Ascending aorta (tissue), 2 donors: ENCODE results near the gene TCF3. TPM values are rescaled to one million over a fixed set of nuclear protein-coding genes. Genes with fewer than 3 reads are reported as not detected.
"Not testable (repeated sequence)": the region's sequence is repeated elsewhere in the genome, so short reads cannot be mapped to it uniquely, and the experiment has no call there.

Experiments used
- DNase-seq, 2 donors: peaks; one replicate each; pipeline ENCODE4 v3.0.0-alpha.2; 2019; ENCODE audit warnings: low spot score in 2 of 2
- H3K27ac ChIP-seq, 2 donors: fragments of 200-600 bp; sonication (generic); one replicate each; pipeline ENCODE4 v1.5.1; 2016 to 2017; ENCODE audit warnings: mild to moderate bottlenecking in 1 of 2
- H3K27me3 ChIP-seq: fragments of 200-600 bp; sonication (generic); one replicate; pipeline ENCODE4 v1.5.1; 2017
- H3K36me3 ChIP-seq, 2 donors: fragments of 200-600 bp; sonication (generic); one replicate each; pipeline ENCODE4 v1.5.1; 2016
- H3K4me1 ChIP-seq, 2 donors: fragments of 200-600 bp; sonication (generic); one replicate each; pipeline ENCODE4 v1.5.1; 2016 to 2017; ENCODE audit warnings: mild to moderate bottlenecking in 1 of 2
- H3K4me3 ChIP-seq, 2 donors: fragments of 200-600 bp; sonication (generic); one replicate each; pipeline ENCODE4 v1.5.1; 2016 to 2017; ENCODE audit warnings: mild to moderate bottlenecking in 1 of 2
- H3K9me3 ChIP-seq, 2 donors: fragments of 200-600 bp; sonication (generic); one replicate each; pipeline ENCODE4 v1.5.1; 2016
- intact Hi-C: fragments of 100-400 bp; cut with DNase I; formaldehyde crosslinking; loops from one replicate; pipeline ENCODE4 v1.15.1; 2023
- total RNA-seq: library from RNA; depleted of rRNA; stranded (reverse); fragments of >200 nt; gene quantifications from one replicate; pipeline ENCODE4 v1.1.0, GENCODE V29; 2016
- TF ChIP-seq, protein P1 (sequence below), 3 experiments: fragments of 200-600 bp in 2 of 3; fragments of 450-650 bp in 1 of 3; sonication (generic) in 2 of 3; IDR thresholded peaks; one replicate each; pipeline ENCODE4 v1.5.1; 2016 to 2019; ENCODE audit warnings: antibody characterized with exemption in 3 of 3, mild to moderate bottlenecking in 1 of 3, moderate library complexity in 1 of 3

Gene TCF3
- 209 TPM for total RNA-seq

DNA sequence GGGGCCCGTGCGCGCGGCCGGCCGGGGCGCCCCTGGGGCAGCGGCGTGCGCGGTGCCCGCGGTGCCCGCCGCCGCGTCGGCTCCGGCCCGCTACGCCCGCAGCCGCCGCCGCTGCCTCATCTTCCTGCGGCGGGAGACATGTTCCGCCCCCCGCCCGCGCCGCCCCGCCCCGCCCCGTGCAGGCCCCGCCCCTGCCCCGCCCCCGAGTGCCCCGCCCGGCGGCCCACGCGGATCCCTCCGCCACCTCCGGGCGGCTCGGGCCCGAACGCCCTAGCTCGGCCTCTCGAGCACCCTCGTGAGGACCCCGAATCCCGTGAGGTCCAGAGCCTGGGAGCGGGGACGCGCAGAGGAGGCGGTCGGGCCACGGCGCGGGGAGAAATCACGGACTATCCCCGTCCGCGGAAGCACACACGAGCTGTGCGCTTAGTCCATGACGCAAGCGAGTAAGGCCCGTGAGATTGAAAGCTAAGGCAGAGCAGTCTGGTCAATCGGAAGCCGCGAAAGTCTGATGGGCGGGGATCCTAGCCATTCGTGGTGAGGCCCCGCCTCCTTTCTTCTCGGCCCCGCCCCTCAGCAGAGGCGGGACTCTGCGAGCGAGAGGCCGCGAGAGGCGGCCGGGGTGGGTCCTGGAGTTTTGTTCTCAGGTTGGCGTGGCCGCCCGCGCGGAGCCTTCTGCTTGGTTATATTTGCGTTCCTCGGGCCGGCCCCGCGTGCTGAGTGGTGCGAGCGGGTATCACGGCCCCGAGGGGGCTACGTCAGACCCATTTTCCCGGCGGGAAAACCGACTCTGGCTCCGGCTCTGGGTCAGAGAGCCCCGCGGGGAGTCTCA is at the start of gene TCF3:
Gene TCF3, minus strand, starts transcription at position 145 of the 829 bp plus-strand sequence. CDS start 2,367 bp downstream, outside the sequence.
- Histone ChIP-seq H3K36me3 (no peaks in the 10 kb centered on the region), H3K4me3 (peak within 1 kb of the TSS; percentile 87 to 98), H3K27me3 (no peaks in the 10 kb centered on the region), H3K4me1 (peaks cover 0 to 14% of the 10 kb centered on the region in 2 donors), H3K27ac (peak within 1 kb of the TSS; percentile 99 to 100), H3K9me3 (no peaks in the 10 kb centered on the region)
- intact Hi-C loops, result loop anchor here (1.0 kb wide), 4 partner anchors 47 to 160 kb away; partner anchors contain the start of genes ATP8B3, MBD3, MEX3D and UQCR11
- TF ChIP-seq, protein P1, sequence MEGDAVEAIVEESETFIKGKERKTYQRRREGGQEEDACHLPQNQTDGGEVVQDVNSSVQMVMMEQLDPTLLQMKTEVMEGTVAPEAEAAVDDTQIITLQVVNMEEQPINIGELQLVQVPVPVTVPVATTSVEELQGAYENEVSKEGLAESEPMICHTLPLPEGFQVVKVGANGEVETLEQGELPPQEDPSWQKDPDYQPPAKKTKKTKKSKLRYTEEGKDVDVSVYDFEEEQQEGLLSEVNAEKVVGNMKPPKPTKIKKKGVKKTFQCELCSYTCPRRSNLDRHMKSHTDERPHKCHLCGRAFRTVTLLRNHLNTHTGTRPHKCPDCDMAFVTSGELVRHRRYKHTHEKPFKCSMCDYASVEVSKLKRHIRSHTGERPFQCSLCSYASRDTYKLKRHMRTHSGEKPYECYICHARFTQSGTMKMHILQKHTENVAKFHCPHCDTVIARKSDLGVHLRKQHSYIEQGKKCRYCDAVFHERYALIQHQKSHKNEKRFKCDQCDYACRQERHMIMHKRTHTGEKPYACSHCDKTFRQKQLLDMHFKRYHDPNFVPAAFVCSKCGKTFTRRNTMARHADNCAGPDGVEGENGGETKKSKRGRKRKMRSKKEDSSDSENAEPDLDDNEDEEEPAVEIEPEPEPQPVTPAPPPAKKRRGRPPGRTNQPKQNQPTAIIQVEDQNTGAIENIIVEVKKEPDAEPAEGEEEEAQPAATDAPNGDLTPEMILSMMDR (IDR thresholded peaks at IDR 0.05), result no peak
- DNase-seq, result peak; percentile 92 to 99

DNA sequence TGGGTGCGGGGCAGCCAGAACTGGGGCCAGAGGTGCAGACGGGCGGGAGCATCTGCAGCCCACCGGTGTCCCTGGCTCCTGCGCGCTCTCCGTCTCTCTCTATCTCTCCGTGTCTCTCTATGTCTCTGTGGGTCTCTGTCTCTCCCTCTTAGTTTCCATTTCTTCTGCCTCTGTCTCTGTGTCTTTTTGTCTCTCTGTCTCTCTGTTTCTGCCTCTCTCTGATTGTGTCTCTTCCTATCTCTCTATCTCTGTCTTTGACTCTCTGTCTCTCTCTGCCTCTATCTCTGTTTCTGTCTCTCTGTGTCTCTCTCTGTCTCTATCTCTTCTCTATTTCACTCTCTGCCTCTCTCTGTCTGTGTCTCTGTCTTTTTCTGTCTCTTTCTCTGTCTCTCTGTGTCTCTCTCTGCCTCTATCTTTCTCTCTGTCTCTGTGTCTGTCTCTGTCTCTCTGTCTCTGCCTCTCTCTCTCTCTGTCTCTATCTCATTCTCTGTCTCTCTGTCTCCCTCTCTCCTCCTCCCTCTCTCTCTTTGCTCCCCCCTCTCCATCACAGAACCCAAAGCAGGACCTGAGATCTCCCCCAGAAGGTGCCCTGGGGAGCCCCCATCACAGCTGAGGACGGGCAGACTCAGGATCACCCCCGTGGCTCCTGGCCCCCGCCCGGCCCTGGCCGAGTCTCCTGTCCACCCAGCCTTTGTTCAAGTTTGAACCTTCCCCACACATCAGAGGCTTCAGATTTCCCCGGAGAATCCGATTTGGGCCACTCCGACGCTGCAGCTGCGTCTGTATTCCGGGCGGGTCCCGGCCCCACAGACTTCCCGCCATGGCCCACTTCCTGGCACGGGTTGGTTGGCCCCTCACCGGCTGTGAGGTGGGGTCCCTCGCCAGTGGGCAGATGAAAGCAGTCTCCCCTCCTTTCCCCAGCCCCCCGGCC is 48.6 kb upstream of the TCF3 start:
- H3K9me3 ChIP-seq, result no peaks in the 10 kb centered on the region
- H3K4me3 ChIP-seq, result no peak overlapping the region
- H3K27ac ChIP-seq, result no peak overlapping the region
- DNase-seq, result no peak
- peaks cover 8% of the 10 kb centered on the region for H3K27me3 ChIP-seq
- no peaks in the 10 kb centered on the region for H3K4me1 ChIP-seq
- intact Hi-C loops, result no loop called here
- TF ChIP-seq, protein P1 (IDR thresholded peaks at IDR 0.05), result no peak
- no peaks in the 10 kb centered on the region for H3K36me3 ChIP-seq

DNA sequence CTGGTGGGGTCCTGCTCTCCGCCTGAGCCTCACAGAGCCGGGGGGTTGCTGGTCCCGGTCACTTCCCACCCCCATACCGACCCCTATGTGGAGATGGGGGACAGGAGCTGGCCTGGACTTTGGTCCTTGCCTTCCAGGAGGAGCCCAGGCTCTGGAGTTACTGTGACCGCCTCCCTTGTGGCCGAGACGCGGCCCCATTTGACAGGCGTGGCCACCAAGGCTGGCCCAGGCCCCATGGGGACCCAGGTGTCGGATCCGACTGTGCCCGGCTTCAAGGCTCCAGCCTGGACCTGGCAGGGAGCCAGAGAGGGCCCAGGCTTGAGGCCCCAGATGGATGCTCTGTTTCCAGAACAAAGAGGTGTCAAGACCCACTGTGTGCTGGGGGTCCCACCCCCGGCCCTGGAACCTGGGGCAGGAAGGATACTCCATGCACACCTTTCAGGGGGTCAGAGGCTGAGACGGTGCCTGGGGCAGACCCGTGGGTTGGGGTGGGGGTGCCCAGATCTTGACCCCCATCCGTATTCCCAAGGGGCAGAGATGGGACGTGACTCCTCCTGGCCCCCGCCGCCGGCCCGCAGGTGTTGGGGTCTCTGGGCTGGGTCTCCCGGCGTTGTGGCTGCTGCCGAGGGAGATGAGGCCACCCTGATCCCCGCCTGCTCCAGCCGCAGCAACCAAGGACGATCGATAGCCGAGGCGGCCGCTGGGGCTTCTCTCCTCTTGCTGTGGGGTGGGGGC is 47.8 kb upstream of the TCF3 start:
- TF ChIP-seq, protein P1 (IDR thresholded peaks at IDR 0.05), result no peak
- peaks cover 8% of the 10 kb centered on the region for H3K27me3 ChIP-seq
- no peak overlapping the region for H3K4me3 ChIP-seq
- no peaks in the 10 kb centered on the region for H3K4me1 ChIP-seq
- no peaks in the 10 kb centered on the region for H3K9me3 ChIP-seq
- intact Hi-C loops, result no loop called here
- no peak overlapping the region for H3K27ac ChIP-seq
- H3K36me3 ChIP-seq, result no peaks in the 10 kb centered on the region
- DNase-seq, result no peak

DNA sequence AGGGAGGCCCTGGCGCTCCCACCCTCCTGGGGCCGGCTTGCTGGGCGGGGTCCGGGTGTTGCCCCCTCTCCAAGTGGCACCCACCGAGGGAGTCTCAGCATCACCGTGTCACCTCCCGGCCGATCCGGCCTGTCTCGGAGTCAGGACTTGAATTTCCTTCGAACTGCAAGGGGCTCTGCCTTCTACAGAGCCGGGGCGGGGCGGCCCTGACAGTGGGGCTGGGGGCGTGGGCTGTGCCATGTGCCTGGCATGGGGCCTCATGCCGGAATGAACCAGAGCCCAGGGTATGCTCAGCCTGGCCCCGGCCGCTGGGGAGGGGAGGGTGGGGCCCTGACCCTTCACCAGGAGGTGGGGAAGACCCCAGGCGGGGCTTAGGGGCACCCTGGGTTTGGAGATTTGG is 47.0 kb upstream of the TCF3 start:
- Histone ChIP-seq H3K27me3 (peaks cover 8% of the 10 kb centered on the region), H3K36me3 (no peaks in the 10 kb centered on the region), H3K9me3 (peaks cover 0 to 6% of the 10 kb centered on the region in 2 donors), H3K27ac (no peak overlapping the region), H3K4me3 (no peak overlapping the region), H3K4me1 (no peaks in the 10 kb centered on the region)
- no peak for DNase-seq
- intact Hi-C loops, result no loop called here
- TF ChIP-seq, protein P1 (IDR thresholded peaks at IDR 0.05), result no peak

DNA sequence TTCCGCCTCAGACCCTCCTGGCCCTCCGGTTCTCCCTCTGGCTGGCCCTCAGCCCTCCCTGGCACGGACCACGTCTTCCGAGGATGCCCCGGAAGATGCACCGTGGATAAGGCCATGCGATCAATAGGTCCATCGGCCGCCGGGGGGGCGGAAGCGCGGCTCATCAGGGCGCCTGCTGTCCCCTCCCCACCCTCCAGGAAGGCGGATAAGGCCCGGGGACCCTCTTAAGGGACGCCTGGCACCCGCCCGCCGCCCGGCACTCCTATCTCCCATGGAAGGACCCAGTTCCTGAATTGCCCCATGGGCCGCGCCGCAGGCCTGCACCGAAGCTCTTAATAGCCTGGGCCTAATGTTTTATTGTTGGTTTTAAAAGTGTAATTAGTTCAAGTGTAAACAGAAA is 46.2 kb upstream of the TCF3 start:
- Histone ChIP-seq H3K4me1 (no peaks in the 10 kb centered on the region), H3K27ac (no peak overlapping the region), H3K4me3 (no peak overlapping the region), H3K9me3 (peaks cover 0 to 7% of the 10 kb centered on the region in 2 donors), H3K36me3 (no peaks in the 10 kb centered on the region), H3K27me3 (peaks cover 8% of the 10 kb centered on the region)
- TF ChIP-seq, protein P1 (IDR thresholded peaks at IDR 0.05), result no peak
- no peak for DNase-seq
- intact Hi-C loops, result no loop called here

DNA sequence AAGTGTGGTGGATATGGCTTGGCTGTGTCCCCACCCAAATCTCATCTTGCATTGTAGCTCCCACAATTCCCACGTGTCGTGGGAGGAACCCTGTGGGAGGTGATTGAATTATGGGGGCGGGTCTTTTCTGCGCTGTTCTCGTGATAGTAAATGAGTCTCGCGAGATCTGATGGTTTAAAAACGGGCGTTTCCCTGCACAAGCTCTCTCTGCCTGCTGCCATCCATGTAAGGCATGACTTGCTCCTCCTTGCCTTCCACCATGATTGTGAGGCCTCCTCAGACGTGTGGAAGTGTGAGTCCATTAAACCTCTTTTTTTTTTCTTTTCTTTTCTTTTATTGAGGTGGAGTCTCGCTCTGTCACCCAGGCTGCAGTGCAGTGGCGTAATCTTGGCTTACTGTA is 43.1 kb upstream of the TCF3 start:
- H3K27ac ChIP-seq, H3K4me1 ChIP-seq, H3K36me3 ChIP-seq, H3K9me3 ChIP-seq, H3K4me3 ChIP-seq, intact Hi-C loops, DNase-seq: not testable (repeated sequence)
- H3K27me3 ChIP-seq, result peaks cover 13% of the 10 kb centered on the region
